ENCODE measurements around the gene CDH3.

The CDH3 gene

DNA sequence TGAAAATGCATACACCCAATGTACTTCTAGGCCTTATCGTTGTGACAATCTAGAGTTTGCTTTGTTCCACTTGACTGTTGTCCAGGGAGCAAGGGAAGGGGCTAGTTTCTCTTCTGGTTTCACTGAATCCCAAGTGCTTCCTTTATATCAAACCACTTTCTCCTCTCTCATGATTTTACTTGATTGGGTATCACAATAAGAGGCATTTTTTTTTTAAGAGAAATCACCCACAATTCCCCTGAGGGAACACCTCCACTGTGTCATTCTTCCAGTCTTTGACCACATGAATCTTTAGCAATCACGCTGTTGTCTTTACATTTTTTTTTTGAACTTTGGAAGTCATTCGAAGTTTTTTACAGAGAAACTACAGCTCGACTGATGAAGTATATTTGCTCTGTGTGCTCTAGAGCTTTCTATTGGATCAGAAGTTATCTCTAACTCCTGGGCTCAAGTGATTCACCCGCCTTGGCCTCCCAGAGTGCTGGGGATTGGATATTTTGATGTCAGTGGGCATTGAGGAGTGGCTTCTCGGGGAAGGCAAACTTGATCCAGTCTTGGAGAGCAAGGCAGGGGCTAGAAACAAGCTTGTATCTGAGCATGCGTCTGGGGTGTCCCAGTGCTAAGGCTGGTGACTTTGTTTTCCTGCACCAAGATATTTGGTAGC is 95.0 kb downstream of the CDH3 start:
- no peak for DNase-seq

- no peak for DNase-seq
Observed at GRCh38 chr16:68740628-68741346, 95.7 kb downstream of the CDH3 start.

DNA sequence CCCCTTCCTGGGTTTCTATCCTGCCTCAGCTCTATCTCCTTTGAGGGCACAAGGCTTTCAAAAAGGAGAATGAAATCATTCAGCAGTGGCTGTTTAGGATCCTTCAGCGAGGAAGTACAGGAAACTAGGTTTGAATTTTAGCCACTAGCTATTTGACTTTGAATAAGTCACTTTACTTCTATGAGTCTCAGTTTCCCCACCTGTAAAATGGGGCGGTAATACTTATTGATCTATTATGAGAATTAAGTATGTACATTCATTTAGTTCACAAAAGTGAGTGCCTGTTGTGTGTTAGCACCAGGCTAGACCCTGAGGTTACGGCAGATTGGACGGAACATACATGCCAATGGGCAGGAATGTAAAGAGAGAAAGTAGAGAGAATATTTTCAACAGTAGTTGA is 98.6 kb downstream of the CDH3 start:
- DNase-seq, result no peak

DNA sequence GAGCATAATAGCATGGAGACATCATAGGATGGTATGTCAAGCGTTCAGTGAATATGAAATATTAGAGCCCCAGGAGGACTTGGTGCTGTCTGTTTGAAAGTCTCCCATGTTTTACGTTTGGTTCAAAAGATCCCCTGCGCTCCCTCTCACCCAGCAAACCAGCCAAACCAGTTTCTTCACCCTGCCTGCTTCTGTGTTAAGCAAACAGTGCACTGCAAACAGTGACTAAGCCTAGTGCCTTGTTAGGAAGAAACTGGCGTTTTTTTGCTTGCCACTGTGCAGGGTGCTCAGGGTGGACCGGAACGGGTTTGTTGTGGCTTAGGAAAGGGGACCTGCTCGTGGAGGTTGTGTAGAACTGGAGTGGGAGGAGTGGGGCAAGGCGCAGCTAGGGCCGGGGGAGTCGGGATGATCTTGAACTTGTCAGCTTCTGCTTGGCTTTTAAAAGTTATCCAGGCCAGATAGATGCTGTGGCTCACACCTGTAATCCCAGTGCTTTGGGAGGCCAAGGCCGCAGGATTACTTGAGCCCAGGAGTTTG is 99.7 kb downstream of the CDH3 start:
- DNase-seq, result no peak

DNA sequence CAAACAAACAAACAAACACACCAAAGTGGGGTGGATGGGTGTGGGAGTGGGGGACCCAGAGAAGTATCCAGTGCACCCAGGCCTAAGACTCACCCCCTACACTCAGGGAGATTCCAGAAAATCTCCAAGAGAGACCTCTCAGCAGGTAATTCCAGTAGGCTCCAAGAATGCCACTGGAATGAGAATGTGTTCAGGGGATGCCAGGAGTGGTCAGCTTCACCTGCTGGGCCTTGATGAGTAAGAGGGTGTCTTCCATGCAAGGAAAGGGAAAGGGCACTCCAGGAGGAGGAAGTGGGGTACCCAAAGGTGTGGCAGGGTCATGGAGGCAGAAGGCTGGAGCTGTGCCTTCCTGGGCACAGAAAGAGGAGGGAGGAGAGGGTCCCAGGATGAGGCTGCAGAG is 101.8 kb downstream of the CDH3 start:
- no peak for DNase-seq

GRCh38 chr16:68749432-68749831 is 104.3 kb downstream of the CDH3 start:
- no peak for DNase-seq
